ENCODE results near the gene ARHGAP18. TPM values are rescaled to one million over a fixed set of nuclear protein-coding genes. Genes with fewer than 3 reads are reported as not detected.

ARHGAP18 gene
- total and polyA plus RNA-seq, 2 experiments from 2014 or later: 4.3 to 5.0 TPM

DNA sequence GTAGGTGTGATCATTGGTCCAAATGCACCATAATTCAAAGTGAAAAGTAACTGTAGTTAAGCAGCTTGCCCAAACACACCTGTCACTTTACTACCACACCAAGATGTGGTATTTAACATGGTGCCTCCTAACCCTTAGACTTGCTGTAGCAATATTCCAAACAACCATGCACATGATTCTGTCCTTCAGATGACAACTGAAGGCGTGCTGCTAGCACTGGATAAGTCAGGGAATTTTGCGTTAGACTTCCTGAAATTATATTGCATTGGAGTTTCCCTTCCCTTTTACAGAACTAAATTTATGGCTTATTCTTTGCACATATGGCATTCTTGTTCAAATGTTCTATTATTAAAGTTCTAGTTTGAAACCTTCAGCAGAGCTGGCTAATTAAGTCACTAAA is 106.2 kb downstream of the ARHGAP18 start (continued):
- TF ChIP-seq, protein P1, sequence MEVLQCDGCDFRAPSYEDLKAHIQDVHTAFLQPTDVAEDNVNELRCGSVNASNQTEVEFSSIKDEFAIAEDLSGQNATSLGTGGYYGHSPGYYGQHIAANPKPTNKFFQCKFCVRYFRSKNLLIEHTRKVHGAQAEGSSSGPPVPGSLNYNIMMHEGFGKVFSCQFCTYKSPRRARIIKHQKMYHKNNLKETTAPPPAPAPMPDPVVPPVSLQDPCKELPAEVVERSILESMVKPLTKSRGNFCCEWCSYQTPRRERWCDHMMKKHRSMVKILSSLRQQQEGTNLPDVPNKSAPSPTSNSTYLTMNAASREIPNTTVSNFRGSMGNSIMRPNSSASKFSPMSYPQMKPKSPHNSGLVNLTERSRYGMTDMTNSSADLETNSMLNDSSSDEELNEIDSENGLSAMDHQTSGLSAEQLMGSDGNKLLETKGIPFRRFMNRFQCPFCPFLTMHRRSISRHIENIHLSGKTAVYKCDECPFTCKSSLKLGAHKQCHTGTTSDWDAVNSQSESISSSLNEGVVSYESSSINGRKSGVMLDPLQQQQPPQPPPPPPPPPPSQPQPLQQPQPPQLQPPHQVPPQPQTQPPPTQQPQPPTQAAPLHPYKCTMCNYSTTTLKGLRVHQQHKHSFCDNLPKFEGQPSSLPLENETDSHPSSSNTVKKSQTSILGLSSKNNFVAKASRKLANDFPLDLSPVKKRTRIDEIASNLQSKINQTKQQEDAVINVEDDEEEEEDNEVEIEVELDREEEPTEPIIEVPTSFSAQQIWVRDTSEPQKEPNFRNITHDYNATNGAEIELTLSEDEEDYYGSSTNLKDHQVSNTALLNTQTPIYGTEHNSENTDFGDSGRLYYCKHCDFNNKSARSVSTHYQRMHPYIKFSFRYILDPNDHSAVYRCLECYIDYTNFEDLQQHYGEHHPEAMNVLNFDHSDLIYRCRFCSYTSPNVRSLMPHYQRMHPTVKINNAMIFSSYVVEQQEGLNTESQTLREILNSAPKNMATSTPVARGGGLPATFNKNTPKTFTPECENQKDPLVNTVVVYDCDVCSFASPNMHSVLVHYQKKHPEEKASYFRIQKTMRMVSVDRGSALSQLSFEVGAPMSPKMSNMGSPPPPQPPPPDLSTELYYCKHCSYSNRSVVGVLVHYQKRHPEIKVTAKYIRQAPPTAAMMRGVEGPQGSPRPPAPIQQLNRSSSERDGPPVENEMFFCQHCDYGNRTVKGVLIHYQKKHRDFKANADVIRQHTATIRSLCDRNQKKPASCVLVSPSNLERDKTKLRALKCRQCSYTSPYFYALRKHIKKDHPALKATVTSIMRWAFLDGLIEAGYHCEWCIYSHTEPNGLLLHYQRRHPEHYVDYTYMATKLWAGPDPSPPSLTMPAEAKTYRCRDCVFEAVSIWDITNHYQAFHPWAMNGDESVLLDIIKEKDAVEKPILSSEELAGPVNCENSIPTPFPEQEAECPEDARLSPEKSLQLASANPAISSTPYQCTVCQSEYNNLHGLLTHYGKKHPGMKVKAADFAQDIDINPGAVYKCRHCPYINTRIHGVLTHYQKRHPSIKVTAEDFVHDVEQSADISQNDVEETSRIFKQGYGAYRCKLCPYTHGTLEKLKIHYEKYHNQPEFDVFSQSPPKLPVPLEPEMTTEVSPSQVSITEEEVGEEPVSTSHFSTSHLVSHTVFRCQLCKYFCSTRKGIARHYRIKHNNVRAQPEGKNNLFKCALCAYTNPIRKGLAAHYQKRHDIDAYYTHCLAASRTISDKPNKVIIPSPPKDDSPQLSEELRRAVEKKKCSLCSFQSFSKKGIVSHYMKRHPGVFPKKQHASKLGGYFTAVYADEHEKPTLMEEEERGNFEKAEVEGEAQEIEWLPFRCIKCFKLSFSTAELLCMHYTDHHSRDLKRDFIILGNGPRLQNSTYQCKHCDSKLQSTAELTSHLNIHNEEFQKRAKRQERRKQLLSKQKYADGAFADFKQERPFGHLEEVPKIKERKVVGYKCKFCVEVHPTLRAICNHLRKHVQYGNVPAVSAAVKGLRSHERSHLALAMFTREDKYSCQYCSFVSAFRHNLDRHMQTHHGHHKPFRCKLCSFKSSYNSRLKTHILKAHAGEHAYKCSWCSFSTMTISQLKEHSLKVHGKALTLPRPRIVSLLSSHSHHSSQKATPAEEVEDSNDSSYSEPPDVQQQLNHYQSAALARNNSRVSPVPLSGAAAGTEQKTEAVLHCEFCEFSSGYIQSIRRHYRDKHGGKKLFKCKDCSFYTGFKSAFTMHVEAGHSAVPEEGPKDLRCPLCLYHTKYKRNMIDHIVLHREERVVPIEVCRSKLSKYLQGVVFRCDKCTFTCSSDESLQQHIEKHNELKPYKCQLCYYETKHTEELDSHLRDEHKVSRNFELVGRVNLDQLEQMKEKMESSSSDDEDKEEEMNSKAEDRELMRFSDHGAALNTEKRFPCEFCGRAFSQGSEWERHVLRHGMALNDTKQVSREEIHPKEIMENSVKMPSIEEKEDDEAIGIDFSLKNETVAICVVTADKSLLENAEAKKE (CRISPR knock-in tag; IDR thresholded peaks at IDR 0.05): no peak
- no peak for TF ChIP-seq CREB1 (CRISPR knock-in tag; IDR thresholded peaks at IDR 0.05; ENCODE audit: low read depth)
- no peak for TF ChIP-seq EZH2phosphoT487 (IDR thresholded peaks at IDR 0.05; ENCODE audit: unreplicated experiment)
- no peak for TF ChIP-seq POLR2AphosphoS5 (IDR thresholded peaks at IDR 0.05; ENCODE audit: low read depth)
- TF ChIP-seq, protein P2, sequence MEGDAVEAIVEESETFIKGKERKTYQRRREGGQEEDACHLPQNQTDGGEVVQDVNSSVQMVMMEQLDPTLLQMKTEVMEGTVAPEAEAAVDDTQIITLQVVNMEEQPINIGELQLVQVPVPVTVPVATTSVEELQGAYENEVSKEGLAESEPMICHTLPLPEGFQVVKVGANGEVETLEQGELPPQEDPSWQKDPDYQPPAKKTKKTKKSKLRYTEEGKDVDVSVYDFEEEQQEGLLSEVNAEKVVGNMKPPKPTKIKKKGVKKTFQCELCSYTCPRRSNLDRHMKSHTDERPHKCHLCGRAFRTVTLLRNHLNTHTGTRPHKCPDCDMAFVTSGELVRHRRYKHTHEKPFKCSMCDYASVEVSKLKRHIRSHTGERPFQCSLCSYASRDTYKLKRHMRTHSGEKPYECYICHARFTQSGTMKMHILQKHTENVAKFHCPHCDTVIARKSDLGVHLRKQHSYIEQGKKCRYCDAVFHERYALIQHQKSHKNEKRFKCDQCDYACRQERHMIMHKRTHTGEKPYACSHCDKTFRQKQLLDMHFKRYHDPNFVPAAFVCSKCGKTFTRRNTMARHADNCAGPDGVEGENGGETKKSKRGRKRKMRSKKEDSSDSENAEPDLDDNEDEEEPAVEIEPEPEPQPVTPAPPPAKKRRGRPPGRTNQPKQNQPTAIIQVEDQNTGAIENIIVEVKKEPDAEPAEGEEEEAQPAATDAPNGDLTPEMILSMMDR (conservative IDR thresholded peaks at IDR 0.05; ENCODE audit: low read depth in 2 of 2): no peak
- no peak for TF ChIP-seq STAT1 (IDR thresholded peaks at IDR 0.05; ENCODE audit: unreplicated experiment)

DNA sequence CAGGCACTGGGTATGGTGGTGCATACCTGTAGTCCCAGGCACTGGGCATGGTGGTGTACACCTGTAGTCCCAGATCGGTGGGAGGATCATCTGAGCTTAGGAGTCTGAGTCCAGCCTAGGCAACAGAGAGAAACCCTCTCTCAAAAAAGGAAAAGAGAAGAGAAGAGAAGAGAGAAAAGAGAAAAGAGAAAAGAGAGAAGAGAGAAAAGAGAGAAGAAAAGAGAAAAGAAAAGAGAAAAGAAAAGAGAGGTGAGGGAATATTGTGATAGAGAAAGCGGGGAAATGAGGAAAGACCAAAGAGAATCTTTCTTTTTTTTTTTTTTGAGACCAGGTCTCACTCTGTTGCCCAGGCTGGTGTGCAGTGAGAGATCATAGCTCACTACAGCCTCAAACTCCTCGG is 108.7 kb downstream of the ARHGAP18 start:
- no peaks in the 10 kb centered on the region for H3K9me3 Mint-ChIP-seq
- no peak overlapping the region for H3K27ac ChIP-seq (ENCODE audit: low read depth)
- no peak overlapping the region for H3K4me3 Mint-ChIP-seq
- H3K36me3 Mint-ChIP-seq (ENCODE audit: low read depth): no peaks in the 10 kb centered on the region
- DNase-seq (ENCODE audit: low spot score) (no peak), ATAC-seq (no peak)
- no peak overlapping the region for H3K27ac Mint-ChIP-seq
- H3K4me1 Mint-ChIP-seq: peaks cover 13% of the 10 kb centered on the region; the same call in 2 of the 3 replicates
- no peaks in the 10 kb centered on the region for H3K9me2 ChIP-seq (ENCODE audit: insufficient read depth)
- no peak overlapping the region for H2AFZ ChIP-seq
- H3F3A ChIP-seq (replicated peaks; ENCODE audit: low read depth): no peaks in the 10 kb centered on the region
- no peak overlapping the region for H3K4me3 ChIP-seq
- no peaks in the 10 kb centered on the region for H3K36me3 ChIP-seq (ENCODE audit: insufficient read depth)
- H4K20me1 ChIP-seq (replicated peaks; ENCODE audit: insufficient read depth): no peaks in the 10 kb centered on the region
- H3K4me2 ChIP-seq: no peak overlapping the region
- peaks cover 10% of the 10 kb centered on the region; the same call in 1 of the 2 replicates for H3K4me1 ChIP-seq (ENCODE audit: insufficient read depth)
- H3K79me2 ChIP-seq (replicated peaks; ENCODE audit: insufficient read depth): no peaks in the 10 kb centered on the region
- peaks cover 2% of the 10 kb centered on the region for H3K27me3 Mint-ChIP-seq (ENCODE audit: insufficient read depth, low read depth, poor library complexity)
- H3K27me3 ChIP-seq (ENCODE audit: insufficient read depth): no peaks in the 10 kb centered on the region
- TF ChIP-seq, protein P3, sequence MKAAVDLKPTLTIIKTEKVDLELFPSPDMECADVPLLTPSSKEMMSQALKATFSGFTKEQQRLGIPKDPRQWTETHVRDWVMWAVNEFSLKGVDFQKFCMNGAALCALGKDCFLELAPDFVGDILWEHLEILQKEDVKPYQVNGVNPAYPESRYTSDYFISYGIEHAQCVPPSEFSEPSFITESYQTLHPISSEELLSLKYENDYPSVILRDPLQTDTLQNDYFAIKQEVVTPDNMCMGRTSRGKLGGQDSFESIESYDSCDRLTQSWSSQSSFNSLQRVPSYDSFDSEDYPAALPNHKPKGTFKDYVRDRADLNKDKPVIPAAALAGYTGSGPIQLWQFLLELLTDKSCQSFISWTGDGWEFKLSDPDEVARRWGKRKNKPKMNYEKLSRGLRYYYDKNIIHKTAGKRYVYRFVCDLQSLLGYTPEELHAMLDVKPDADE (IDR thresholded peaks at IDR 0.05): no peak
- TF ChIP-seq POLR2AphosphoS5 (IDR thresholded peaks at IDR 0.05; ENCODE audit: low read depth) (no peak), ZNF331 (CRISPR knock-in tag; IDR thresholded peaks at IDR 0.05; ENCODE audit: low read depth) (no peak), NANOG (IDR thresholded peaks at IDR 0.05; ENCODE audit: borderline replicate concordance) (no peak), EZH2 (IDR thresholded peaks at IDR 0.05; ENCODE audit: low read depth, unreplicated experiment) (no peak), STAT1 (IDR thresholded peaks at IDR 0.05; ENCODE audit: unreplicated experiment) (no peak), CREB1 (CRISPR knock-in tag; IDR thresholded peaks at IDR 0.05; ENCODE audit: low read depth) (no peak), JUNB (IDR thresholded peaks at IDR 0.05; ENCODE audit: unreplicated experiment) (no peak)
- TF ChIP-seq, protein P2 (conservative IDR thresholded peaks at IDR 0.05; ENCODE audit: low read depth in 2 of 2): no peak
